Transverse colon (tissue), 3 donors: ENCODE measurements around the gene CCDC12.

ENCODE experiments used
- POLR2A ChIP-seq: fragments of 450-650 bp; IDR thresholded peaks from one replicate; pipeline ENCODE4 v1.6.1; 2016; ENCODE audit warnings: antibody characterized with exemption, mild to moderate bottlenecking, moderate library complexity
- TF ChIP-seq, protein P1 (sequence below), 5 experiments: fragments of 200-600 bp in 3 of 5; fragments of 450-650 bp in 2 of 5; sonication (generic) in 3 of 5; IDR thresholded peaks; 1 replicate in 2 of 5; 2 replicates in 3 of 5; pipeline ENCODE4 v1.5.1; 2016 to 2017; ENCODE audit warnings: antibody characterized with exemption in 5 of 5, inconsistent platforms in 3 of 5, mild to moderate bottlenecking in 2 of 5, moderate library complexity in 1 of 5

DNA sequence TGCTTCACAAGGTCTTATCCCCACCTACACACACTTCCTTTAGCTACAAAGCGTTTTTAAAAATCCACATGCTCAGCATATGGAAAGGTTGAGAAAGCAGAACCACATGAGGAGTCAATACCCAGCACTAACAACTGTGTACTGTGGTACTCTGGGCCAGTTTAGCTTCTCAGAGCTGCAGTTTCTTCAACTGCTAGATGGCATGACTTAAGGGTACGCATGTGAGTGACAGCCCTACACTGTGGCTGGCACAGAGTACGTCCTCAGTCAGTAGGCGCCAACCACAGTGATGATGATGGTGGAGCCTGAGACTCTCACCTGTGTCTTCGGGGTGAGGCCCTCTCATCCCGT, 17.4 kb downstream of the CCDC12 start:
- TF ChIP-seq, protein P1, sequence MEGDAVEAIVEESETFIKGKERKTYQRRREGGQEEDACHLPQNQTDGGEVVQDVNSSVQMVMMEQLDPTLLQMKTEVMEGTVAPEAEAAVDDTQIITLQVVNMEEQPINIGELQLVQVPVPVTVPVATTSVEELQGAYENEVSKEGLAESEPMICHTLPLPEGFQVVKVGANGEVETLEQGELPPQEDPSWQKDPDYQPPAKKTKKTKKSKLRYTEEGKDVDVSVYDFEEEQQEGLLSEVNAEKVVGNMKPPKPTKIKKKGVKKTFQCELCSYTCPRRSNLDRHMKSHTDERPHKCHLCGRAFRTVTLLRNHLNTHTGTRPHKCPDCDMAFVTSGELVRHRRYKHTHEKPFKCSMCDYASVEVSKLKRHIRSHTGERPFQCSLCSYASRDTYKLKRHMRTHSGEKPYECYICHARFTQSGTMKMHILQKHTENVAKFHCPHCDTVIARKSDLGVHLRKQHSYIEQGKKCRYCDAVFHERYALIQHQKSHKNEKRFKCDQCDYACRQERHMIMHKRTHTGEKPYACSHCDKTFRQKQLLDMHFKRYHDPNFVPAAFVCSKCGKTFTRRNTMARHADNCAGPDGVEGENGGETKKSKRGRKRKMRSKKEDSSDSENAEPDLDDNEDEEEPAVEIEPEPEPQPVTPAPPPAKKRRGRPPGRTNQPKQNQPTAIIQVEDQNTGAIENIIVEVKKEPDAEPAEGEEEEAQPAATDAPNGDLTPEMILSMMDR (IDR thresholded peaks at IDR 0.05), result no peak
- TF ChIP-seq POLR2A, result no peak
